NCI-H146 treated with DMSO at 0.1 percent for 48 hours (cell line): ENCODE data around the gene HOXA1.

ENCODE experiments used
- DNase-seq: peaks from one replicate; lab custom pipeline; 2025; ENCODE audit not compliant: unreplicated experiment; lab: John Stamatoyannopoulos, UW

Gene HOXA1

GRCh38 chr7:27095897-27096767 is at the start of gene HOXA1:
HOXA1 (minus strand) TSS chr7:27096000; CDS start chr7:27095912, 88 bp downstream.
- peak; percentile 62 for DNase-seq

GRCh38 chr7:27145165-27145913 is 49.5 kb upstream of the HOXA1 start:
- DNase-seq = no peak

GRCh38 chr7:27144781-27145164 is 49.0 kb upstream of the HOXA1 start:
- no peak for DNase-seq

- DNase-seq = no peak
Observed at GRCh38 chr7:27143950-27144780, 48.4 kb upstream of the HOXA1 start.

- DNase-seq = no peak
Observed at GRCh38 chr7:27143023-27143949, 47.5 kb upstream of the HOXA1 start, which contains the start of gene HOXA5. HOXA5 (minus strand) TSS chr7:27143681; CDS start chr7:27143607, 74 bp downstream.

DNA sequence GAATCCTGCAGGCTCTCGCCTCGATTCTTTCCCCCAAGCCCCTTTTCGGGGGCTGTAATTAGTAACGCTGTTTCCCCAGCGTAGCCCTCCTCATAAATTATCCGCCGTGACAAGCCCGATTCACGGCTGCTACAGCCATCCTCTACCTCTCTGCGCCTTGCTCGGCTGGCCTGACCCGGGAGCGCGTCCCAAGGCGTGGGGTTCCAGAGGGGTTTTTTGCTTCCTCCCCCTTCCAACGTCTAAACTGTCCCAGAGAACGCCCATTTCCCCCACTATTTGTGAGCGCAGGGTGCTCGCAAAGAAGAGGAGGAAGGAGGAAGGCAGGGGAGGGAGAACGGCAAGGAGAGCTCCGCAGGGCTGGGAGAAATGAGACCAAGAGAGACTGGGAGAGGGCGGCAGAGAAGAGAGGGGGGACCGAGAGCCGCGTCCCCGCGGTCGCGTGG is 46.8 kb upstream of the HOXA1 start:
- DNase-seq = no peak

GRCh38 chr7:27141923-27142579 is 46.3 kb upstream of the HOXA1 start:
- DNase-seq = no peak

DNA sequence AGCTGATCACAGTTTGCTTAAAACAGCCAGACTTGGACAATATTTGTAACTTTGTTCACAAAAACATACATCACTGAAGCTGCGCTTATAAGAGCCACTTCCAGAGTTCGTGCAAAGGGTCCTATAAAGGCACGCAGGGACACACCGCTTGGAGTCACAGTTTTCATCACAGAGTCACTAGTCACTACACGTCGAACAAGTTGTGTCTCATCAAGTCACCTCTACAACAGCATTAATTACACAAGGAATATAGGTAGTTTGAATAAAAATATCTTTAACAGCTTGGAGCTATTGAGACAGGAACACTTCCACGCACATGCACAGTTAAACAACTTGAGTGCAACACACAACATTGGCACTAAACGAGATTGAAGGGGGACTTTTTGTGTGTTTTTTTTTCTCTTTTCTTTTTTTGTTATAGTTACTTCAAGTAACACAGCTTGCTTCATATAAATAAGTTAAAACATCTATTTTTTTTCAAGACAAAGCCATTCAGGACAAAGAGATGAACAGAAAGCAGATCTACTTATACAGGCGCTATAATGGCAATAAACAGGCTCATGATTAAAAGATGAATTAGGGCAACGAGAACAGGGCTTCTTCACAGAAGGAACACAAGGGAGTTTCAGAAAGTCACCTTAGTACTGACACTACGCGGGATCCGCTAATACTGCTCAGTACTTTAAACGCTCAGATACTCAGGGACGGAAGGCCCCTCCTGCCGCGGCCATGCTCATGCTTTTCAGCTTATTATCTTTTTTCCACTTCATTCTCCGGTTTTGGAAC is 45.5 kb upstream of the HOXA1 start:
- DNase-seq = no peak

- DNase-seq = no peak
Observed at GRCh38 chr7:27140126-27140857, 44.5 kb upstream of the HOXA1 start.

DNA sequence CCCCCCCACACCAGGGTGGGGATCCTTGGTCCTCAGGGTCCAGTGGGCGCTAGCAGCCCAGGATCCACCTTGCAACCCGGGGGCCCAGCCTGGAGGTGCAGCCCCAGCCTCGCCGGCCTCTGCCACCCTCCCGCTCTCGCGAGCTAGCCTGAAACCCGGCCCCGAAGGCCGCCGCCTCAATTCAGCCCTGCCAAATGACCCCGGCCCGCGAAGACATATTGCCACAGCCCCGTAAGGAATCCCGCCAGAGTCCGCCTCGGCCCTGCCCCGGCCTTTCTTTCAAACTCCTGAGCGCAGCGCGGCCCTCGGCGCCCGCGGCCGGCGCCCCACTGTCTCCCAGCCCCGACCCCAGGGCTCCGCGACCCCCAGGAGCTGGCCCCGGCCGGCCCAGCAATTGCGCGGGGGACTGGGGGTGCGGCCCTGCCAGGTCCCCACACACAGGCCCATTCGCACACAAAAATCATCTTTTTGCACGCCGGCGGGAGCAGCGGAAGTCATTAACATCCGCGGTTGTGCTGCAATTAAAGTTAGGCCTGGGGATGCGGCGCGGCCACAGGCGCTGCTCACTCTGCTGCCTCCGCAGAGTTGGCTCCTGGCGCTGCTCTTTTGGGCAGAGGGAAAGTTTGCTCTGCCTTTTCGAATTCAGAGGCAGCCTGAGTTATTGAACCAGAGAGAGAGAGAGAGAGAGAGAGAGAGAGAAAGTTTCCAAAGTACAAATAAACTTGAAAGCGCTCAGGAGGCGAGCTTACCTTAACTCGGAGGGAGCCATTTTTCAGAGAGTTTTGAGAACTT is 43.7 kb upstream of the HOXA1 start:
- DNase-seq = no peak

GRCh38 chr7:27138985-27139333 is 43.2 kb upstream of the HOXA1 start:
- DNase-seq = no peak

DNA sequence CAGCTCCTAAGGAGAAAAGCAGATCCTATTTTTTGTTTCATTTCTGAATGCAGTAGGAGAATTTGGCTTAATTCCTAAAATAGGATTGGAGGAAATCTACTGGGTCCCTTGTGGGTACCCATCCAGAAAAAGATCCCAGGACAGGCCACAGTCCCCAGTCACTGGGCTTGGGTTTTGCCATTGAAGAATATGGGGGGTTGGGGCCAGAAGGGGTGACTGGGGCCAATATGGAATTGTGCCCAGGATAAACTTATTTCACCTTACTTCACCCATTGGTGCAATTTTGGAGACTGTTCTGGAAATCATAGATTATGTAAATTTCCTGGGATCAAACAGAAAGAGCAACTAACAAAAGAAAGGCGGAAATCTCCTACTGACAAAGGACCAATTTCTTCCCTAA is 42.7 kb upstream of the HOXA1 start:
- no peak for DNase-seq

- DNase-seq = no peak
Observed at GRCh38 chr7:27137640-27138315, 42.0 kb upstream of the HOXA1 start.

DNA sequence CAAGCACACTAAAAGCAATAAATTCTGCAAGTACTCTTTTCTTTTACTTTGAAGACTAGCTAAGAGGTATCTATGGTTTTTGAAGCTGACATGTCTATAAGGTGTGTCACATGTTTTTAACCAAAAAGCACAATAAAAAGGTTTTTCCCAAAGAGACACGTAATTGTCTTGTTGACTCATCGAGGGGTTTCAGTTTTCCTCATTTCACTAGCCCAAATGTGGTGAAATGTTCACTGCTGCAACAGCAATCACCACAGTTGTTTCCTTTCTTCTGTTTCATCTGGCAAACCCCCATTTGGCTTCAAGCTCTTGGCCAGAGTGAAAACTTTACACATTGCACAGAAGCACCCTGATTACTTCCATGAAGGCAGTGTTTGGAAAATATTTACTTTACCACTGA is 38.6 kb upstream of the HOXA1 start:
- DNase-seq = no peak

- DNase-seq = no peak
Observed at GRCh38 chr7:27133409-27134231, 37.8 kb upstream of the HOXA1 start.

GRCh38 chr7:27132978-27133377 is 37.2 kb upstream of the HOXA1 start:
- no peak for DNase-seq
